HG02798 (cell line): Measurements from ENCODE around the gene POMT1.
"Not testable (repeated sequence)": the region's sequence is repeated elsewhere in the genome, so short reads cannot be mapped to it uniquely, and the experiment has no call there.

Source experiments
- ATAC-seq: cut with Tn5 transposase; IDR thresholded peaks from one replicate; pipeline ENCODE4 v1.9.1; 2021; ENCODE audit warnings: mild to moderate bottlenecking; ENCODE audit not compliant: unreplicated experiment, poor library complexity

POMT1 gene

DNA sequence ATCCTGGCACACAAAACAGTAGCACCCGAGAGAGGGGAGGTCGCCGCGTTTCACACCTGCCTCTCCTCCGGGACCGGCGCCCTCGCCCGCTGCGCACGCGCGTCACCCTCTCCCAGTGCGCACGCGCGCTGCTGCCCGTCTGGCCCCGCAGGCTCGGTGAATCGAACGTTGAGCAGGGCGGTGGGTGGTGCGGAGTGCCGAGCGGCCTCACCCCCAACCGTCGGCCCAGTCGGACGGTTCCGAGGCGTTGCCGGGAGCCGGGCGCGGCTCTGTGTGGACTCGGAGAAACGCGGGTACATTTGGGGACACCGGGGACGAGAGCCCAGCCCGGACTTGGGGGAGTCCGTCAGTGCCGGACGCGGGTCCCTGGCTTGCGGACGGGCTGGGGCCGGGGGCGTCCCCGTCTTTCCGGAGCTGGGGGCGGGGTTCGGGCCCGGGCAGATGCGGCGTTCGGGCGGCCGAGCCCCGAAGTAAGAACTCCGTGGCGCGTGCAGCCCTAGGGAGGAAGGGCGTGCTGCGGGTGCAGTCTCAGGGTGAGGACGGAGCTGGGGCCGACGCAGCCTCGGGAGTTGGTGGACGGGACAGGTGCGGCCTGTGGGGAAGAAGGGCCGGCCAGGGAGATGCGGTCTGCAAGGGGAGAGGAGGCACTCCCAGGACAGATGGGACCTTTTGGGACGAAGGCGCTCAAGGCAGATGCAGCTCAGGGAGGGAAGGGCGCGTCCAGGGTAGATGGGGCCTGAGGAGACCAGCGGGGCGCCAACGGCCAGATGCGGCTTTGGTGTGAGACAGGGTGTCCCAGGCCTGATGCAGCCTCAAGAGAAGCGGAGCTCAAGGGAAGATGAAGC lies at the start of gene POMT1:
Gene POMT1, plus strand, starts transcription at position 138 of the 845 bp plus-strand sequence. CDS start 1,301 bp downstream, outside the sequence.
- ATAC-seq: peak; percentile 91

DNA sequence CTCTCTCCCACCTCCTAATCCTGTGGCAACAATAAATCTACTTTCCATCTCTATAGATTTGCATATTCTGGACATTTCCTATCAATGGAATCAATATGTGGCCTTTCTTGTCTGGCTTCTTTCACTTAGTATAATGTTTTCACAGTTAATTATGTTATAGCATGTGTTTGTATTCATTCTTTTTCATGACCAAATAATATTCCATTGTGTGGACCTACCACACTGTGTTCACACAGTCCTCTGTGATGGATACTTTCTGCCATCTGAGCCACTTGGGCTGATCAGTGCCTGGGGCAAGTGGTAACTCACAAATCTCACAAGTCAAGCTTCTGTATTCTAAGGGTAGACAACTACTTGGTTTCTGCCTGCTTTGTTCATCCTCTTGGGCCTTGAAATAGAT lies 48.7 kb upstream of the POMT1 start:
- ATAC-seq: no peak

DNA sequence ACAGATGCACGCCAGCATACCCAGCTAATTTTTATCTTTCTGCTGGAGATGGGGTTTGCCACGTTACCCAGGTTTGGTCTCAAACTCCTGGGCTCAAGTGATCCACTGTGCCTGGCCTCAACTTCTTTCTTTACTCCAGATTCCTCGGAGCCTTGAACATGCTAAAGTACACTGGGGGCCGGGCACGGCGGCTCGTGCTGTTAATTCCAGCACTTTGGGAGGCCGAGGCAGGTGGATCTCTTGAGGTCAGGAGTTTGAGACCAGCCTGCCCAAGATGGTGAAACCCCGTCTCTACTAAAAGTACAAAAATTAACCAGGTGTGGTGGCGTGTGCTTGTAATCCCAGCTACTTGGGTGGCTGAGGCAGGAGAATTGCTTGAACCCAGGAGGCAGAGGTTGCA lies 47.1 kb upstream of the POMT1 start:
- ATAC-seq: not testable (repeated sequence)

DNA sequence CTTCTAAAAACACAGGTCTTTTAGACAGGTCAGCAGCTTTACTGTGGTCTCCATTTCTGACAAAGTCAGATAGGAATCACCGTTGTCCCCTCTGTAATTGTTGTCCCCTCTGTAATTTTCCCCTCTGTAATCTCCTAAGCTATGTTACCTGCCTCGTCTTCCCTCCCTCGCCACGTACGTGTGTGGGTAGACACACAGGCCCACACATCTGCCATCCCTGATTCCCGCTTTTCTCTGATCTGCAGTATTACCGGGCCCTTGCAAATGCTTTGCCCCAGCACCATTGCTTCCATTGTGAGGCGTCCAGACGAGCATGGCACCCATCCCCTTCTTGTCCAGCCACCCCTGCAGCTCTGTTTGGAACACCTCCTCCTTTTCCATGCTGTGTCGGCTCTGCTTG lies 45.0 kb upstream of the POMT1 start:
- no peak for ATAC-seq

DNA sequence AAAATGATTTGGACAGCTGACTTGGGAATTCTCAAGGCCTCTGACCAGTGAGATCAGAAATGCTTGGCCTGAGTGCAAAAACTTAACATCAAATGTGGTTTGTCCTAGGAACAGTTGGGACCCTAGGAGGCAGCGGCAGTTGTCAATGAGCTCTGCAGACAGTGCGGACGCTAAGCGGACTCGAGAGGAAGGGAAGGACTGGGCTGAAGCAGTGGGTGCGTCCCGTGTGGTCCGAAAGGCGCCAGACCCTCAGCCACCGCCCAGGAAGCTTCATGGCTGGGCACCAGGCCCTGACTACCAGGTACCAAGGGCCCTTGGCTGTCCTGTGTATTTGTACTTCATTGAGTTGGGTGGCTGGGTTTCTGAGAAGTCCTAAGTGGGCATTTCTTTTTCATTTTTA lies 43.7 kb upstream of the POMT1 start:
- ATAC-seq: no peak

- no peak for ATAC-seq
Measured at GRCh38 chr9:131461166-131461565, 41.6 kb upstream of the POMT1 start.

GRCh38 chr9:131464354-131465000 lies 38.2 kb upstream of the POMT1 start:
- ATAC-seq: no peak

DNA sequence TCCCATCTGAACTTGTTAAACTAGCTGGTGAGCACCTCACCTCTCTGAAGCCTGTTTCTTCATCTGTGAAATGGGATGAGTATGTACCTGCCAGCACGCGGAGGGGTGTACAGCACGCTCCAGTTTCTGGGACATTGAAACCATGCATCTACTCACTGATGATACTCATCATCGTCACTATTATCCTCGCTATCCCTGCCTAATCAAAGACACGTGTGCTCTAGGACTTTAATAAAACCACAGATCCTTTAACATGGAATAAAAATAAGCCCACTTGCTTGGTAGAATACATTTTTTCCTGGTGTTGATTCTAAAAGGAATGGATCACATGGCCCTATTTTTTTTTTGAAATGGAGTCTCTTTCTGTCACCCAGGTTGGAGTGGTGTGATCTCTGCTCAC lies 37.3 kb upstream of the POMT1 start:
- ATAC-seq: no peak

DNA sequence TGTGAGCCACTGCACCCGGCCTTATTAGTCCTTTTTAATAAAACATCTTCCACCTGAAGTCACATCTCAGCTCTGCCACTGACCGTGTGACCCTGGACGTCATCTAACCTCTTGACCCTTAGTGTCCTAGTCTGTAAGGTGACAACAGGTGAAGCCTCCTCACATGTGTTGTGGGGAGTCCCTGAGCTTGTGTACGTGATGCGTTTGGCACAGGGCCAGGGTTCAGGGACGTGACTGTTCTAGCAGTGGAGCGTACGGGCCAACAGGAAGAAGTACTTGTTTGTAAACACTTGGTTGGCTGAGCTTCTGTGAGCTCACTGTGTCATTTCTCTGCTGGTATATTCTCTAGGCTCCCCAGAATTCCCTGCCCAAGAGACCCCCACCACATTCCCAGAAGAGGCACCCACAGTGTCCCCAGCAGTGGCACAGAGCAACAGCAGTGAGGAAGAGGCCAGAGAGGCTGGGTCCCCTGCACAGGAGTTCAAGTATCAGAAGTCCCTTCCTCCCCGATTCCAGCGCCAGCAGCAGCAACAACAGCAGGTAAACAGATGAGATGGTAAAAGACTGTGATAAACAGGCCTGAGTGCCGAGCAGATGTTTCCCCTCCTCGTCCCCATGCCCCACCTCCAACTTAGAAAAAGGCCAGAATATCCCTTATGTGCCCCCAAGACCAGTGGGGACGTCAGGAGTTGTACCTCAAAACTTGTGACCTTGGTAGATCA lies 35.3 kb upstream of the POMT1 start:
- no peak for ATAC-seq

DNA sequence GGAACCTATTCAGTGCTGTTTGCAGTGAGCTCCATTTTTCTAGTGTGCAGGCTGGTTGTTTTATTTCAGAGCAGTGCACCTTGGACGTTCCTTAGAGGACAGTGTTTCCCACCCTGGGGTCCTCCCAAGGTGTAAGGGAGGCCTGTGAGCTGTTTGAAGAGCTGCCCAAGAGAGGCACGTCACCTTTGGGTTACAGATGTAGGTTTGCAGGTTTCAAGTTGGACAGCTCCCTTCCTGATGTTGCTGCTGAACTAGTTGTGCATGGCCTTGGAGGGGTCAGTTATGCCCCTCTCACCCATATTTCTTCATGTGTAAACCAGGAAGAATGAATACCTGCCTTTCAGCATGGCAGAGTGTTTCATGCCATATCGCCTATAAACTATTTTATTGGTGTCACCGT lies 34.7 kb upstream of the POMT1 start:
- no peak for ATAC-seq

GRCh38 chr9:131469356-131469755 lies 33.4 kb upstream of the POMT1 start:
- ATAC-seq: no peak

- no peak for ATAC-seq
Measured at GRCh38 chr9:131469951-131470350, 32.8 kb upstream of the POMT1 start.

DNA sequence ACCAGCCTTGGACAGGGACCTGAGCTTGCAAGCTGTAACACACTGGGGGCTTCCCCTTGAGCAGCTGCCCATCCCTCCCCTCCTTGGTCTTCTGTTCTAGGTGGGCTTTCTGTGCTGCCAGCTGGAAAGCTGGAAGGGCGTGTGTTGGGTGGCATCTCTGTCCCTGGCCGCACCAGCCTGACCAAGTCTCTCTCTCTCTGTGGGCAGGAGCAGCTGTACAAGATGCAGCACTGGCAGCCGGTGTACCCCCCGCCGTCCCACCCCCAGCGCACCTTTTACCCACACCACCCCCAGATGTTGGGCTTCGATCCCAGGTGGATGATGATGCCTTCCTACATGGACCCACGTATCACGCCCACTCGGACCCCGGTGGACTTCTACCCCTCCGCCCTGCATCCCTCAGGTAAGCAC lies 32.1 kb upstream of the POMT1 start:
- no peak for ATAC-seq

GRCh38 chr9:131472085-131472484 lies 30.6 kb upstream of the POMT1 start:
- ATAC-seq: not testable (repeated sequence)

- no peak for ATAC-seq
Measured at GRCh38 chr9:131473198-131473885, 29.4 kb upstream of the POMT1 start.

DNA sequence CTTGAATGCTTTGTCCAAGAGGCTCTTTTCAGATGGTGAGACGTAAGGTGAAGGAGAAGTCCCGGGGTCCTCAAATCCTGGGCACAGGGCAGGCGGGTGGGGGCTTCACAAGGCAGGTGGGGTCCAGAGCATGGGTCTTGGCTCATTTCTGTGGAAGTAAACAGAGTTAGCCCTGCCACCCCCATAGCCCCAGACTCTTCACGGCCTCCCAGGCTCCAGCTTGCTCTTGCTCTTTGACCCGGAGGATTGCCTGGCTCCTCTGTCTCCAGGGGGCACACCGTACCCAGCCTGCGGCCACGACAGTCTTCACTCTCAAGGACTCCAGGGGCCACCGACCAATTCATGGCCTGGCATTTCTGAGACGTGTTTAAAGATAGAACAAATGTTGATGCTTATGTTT lies 28.8 kb upstream of the POMT1 start:
- ATAC-seq: no peak

DNA sequence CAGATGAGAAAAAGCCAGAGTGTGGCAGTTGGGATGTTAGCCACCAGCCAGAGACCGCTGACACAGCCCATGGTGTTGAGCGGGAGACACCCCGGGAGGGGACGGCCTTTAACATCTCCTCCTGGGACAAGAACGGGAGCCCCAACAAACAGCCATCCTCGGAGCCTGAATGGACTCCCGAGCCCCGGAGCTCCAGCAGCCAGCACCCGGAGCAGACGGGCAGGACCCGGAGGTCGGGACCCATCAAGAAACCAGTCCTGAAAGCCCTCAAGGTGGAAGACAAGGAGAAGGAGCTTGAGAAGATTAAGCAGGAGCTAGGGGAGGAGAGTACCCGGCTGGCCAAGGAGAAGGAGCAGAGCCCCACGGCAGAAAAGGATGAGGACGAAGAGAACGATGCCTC lies 28.0 kb upstream of the POMT1 start:
- no peak for ATAC-seq

DNA sequence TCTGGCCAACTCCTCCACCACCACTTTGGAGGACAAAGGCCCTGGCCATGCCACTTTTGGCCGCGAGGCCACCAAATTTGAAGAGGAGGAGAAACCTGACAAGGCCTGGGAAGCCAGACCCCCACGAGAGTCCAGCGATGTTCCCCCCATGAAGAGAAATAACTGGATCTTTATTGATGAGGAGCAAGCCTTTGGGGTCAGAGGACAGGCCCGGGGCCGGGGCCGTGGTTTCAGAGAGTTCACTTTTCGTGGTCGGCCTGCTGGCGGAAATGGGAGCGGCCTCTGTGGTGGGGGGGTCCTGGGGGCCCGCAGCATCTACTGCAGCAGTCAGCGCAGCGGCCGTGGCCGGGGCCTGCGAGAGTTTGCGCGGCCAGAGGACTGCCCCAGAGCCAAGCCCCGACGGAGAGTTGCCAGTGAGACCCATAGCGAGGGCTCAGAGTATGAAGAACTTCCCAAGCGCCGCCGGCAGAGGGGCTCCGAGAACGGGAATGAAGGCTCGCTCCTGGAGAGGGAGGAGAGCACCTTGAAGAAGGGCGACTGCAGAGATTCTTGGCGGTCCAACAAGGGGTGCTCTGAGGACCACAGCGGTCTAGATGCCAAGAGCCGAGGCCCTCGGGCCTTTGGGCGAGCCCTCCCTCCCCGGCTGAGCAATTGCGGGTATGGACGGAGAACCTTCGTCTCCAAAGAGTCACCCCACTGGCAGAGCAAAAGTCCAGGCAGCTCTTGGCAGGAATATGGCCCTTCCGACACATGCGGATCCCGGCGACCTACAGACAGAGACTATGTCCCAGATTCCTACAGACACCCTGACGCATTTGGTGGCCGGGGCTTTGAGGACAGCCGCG lies 27.4 kb upstream of the POMT1 start:
- no peak for ATAC-seq

GRCh38 chr9:131475956-131476776 lies 26.6 kb upstream of the POMT1 start:
- ATAC-seq: no peak
